Liver (tissue), 9 donors: Measurements from ENCODE around the gene NUDT11. TPM values are rescaled to one million over a fixed set of nuclear protein-coding genes. Genes with fewer than 3 reads are reported as not detected.
"Not testable (repeated sequence)": the region's sequence is repeated elsewhere in the genome, so short reads cannot be mapped to it uniquely, and the experiment has no call there.

Source experiments
- DNase-seq: peaks from one replicate; pipeline ENCODE4 v3.0.0-alpha.2; 2017; ENCODE audit warnings: low spot score
- H3K27ac ChIP-seq, 2 donors: one replicate each; pipeline ENCODE4 v1.7.0; 2013; ENCODE audit warnings: inconsistent platforms in 2 of 2, low read length in 2 of 2, control low read depth in 1 of 2, low read depth in 1 of 2, mild to moderate bottlenecking in 1 of 2
- H3K27me3 ChIP-seq, 4 donors: one replicate each; pipeline versions ENCODE4 v1.6.1 to v1.7.0; 2013; ENCODE audit warnings: low read length in 3 of 4, inconsistent platforms in 1 of 4, mild to moderate bottlenecking in 1 of 4, moderate library complexity in 1 of 4; ENCODE audit not compliant: control insufficient read depth in 4 of 4, insufficient read depth in 4 of 4
- H3K36me3 ChIP-seq, 4 donors: one replicate each; pipeline versions ENCODE4 v1.6.1 to v1.7.0; 2013; ENCODE audit warnings: low read length in 3 of 4, mild to moderate bottlenecking in 3 of 4, low read depth in 1 of 4, moderate library complexity in 1 of 4; ENCODE audit not compliant: control insufficient read depth in 4 of 4, insufficient read depth in 3 of 4
- H3K4me1 ChIP-seq, 4 donors: one replicate each; pipeline versions ENCODE4 v1.6.1 to v1.7.0; 2013; ENCODE audit warnings: low read length in 3 of 4, mild to moderate bottlenecking in 3 of 4, moderate library complexity in 1 of 4; ENCODE audit not compliant: control insufficient read depth in 4 of 4, insufficient read depth in 4 of 4
- H3K4me3 ChIP-seq, 3 donors: one replicate each; pipeline versions ENCODE4 v1.6.1 to v1.7.0; 2013; ENCODE audit warnings: low read length in 3 of 3, control low read depth in 1 of 3, low read depth in 1 of 3, mild to moderate bottlenecking in 1 of 3
- H3K9ac ChIP-seq, 2 donors: one replicate each; pipeline ENCODE4 v1.7.0; 2013; ENCODE audit warnings: low read length in 2 of 2, mild to moderate bottlenecking in 2 of 2, moderate library complexity in 2 of 2, control low read depth in 1 of 2, low read depth in 1 of 2
- H3K9me3 ChIP-seq, 4 donors: one replicate each; pipeline versions ENCODE4 v1.6.1 to v1.7.0; 2013; ENCODE audit warnings: low read length in 3 of 4; ENCODE audit not compliant: control insufficient read depth in 4 of 4
- ATF3 ChIP-seq: IDR thresholded peaks from 2 replicates; pipeline ENCODE4 v1.6.1; 2016; ENCODE audit warnings: antibody characterized with exemption
- CTCF ChIP-seq: fragments of 150-350 bp; IDR thresholded peaks from 2 replicates; pipeline ENCODE4 v1.5.1; 2017; ENCODE audit warnings: improper control_type of control experiment, low read depth, low read length; ENCODE audit not compliant: missing input control
- EGR1 ChIP-seq, 2 donors: IDR thresholded peaks; 2 replicates each; pipeline ENCODE4 v1.6.1; 2016 to 2018; ENCODE audit warnings: antibody characterized with exemption in 2 of 2, low read depth in 2 of 2
- FOXA1 ChIP-seq: IDR thresholded peaks from 2 replicates; pipeline ENCODE4 v1.6.1; 2016; ENCODE audit warnings: antibody characterized with exemption
- FOXA2 ChIP-seq: IDR thresholded peaks from 2 replicates; pipeline ENCODE4 v1.6.1; 2016; ENCODE audit warnings: antibody characterized with exemption
- GABPA ChIP-seq, 2 donors: IDR thresholded peaks in 1 of 2; conservative IDR thresholded peaks in 1 of 2; 2 replicates each; pipeline ENCODE4 v1.6.1; 2016; ENCODE audit warnings: antibody characterized with exemption in 2 of 2, mild to moderate bottlenecking in 1 of 2, moderate library complexity in 1 of 2
- HNF4A ChIP-seq, 2 donors: conservative IDR thresholded peaks; 2 replicates each; pipeline ENCODE4 v1.6.1; 2016; ENCODE audit warnings: antibody characterized with exemption in 2 of 2, mild to moderate bottlenecking in 2 of 2
- HNF4G ChIP-seq: IDR thresholded peaks from 2 replicates; pipeline ENCODE4 v1.6.1; 2016; ENCODE audit warnings: antibody characterized with exemption
- JUND ChIP-seq, 2 donors: IDR thresholded peaks; 2 replicates each; pipeline ENCODE4 v1.6.1; 2016; ENCODE audit warnings: antibody characterized with exemption in 2 of 2
- MAX ChIP-seq: IDR thresholded peaks from 2 replicates; pipeline ENCODE4 v1.6.1; 2016; ENCODE audit warnings: antibody characterized with exemption
- NR2F2 ChIP-seq: IDR thresholded peaks from 2 replicates; pipeline ENCODE4 v1.6.1; 2016; ENCODE audit warnings: antibody characterized with exemption
- RAD21 ChIP-seq, 2 donors: IDR thresholded peaks; 2 replicates each; pipeline ENCODE4 v1.6.1; 2016; ENCODE audit warnings: antibody characterized with exemption in 2 of 2, mild to moderate bottlenecking in 2 of 2
- REST ChIP-seq: IDR thresholded peaks from 2 replicates; pipeline ENCODE4 v1.6.1; 2016; ENCODE audit warnings: antibody characterized with exemption, mild to moderate bottlenecking
- RXRA ChIP-seq, 2 donors: IDR thresholded peaks; 2 replicates each; pipeline ENCODE4 v1.6.1; 2017 to 2018; ENCODE audit warnings: antibody characterized with exemption in 2 of 2, mild to moderate bottlenecking in 1 of 2
- SP1 ChIP-seq: IDR thresholded peaks from 2 replicates; pipeline ENCODE4 v1.6.1; 2018; ENCODE audit warnings: antibody characterized with exemption, mild to moderate bottlenecking
- TAF1 ChIP-seq: conservative IDR thresholded peaks from 2 replicates; pipeline ENCODE4 v1.6.1; 2016; ENCODE audit warnings: antibody characterized with exemption, mild to moderate bottlenecking
- YY1 ChIP-seq: IDR thresholded peaks from 2 replicates; pipeline ENCODE4 v1.6.1; 2016; ENCODE audit warnings: antibody characterized with exemption, mild to moderate bottlenecking
- ZBTB33 ChIP-seq: IDR thresholded peaks from 2 replicates; pipeline ENCODE4 v1.6.1; 2016; ENCODE audit warnings: antibody characterized with exemption
- WGBS: extraction: QIAGEN DNeasy Blood & Tissue Kit; methylation state at CpG from one replicate; pipeline ENCODE4 v1.1.7; 2013; 5-methylcytosine and 5-hydroxymethylcytosine counted together
- polyA plus RNA-seq, 2 donors: library from polyadenylated mRNA; stranded (reverse) in 1 of 2; unstranded in 1 of 2; fragments of 200-250 nt in 1 of 2; fragments of >200 nt in 1 of 2; fragmentation: Nextera tagmentation in 1 of 2; extraction: Ambion mirVana in 1 of 2; gene quantifications; one replicate each; pipeline versions ENCODE4 v1.2.1 to v1.2.3, GENCODE V29; 2013 to 2015
- total RNA-seq, 2 donors: library from RNA; depleted of rRNA; stranded (reverse); fragments of >200 nt; gene quantifications; one replicate each; pipeline ENCODE4 v1.2.3, GENCODE V29; 2014
- donor health status: healthy.
- donor health status: healthy.
- donor health status: healthy.
- donor health status: healthy.
- donor health status: healthy.

The NUDT11 gene
- total and polyA plus RNA-seq, 4 donors, result 0.02 to 0.56 (median 0.08) TPM; not detected in 1

GRCh38 chrX:51487960-51488267, 8.5 kb downstream of the NUDT11 start:
- TF ChIP-seq CTCF (no peak), FOXA2 (no peak), TAF1 (no peak), RAD21 (IDR thresholded peaks at IDR 0.05) (no peak), HNF4A (conservative IDR thresholded peaks at IDR 0.05) (no peak), MAX (no peak), REST (no peak), YY1 (no peak), FOXA1 (no peak), NR2F2 (no peak), SP1 (no peak), JUND (IDR thresholded peaks at IDR 0.05) (no peak), HNF4G (no peak), ZBTB33 (no peak), ATF3 (no peak), GABPA (IDR thresholded peaks at IDR 0.05 in 1 of 2, conservative IDR thresholded peaks at IDR 0.05 in 1 of 2) (no peak), RXRA (IDR thresholded peaks at IDR 0.05) (no peak)
- Histone ChIP-seq H3K27ac (no peak overlapping the region), H3K36me3 (no peaks in the 10 kb centered on the region), H3K4me1 (no peaks in the 10 kb centered on the region), H3K9ac (no peak overlapping the region), H3K9me3 (no peaks in the 10 kb centered on the region), H3K27me3 (no peaks in the 10 kb centered on the region), H3K4me3 (no peak overlapping the region)
- DNase-seq, result no peak
- WGBS, result 80% methylated on average over 2 of the region's 2 CpGs

- H3K9ac ChIP-seq, result no peak overlapping the region
- H3K27me3 ChIP-seq, result no peaks in the 10 kb centered on the region
- DNase-seq, result no peak
- no peak overlapping the region for H3K27ac ChIP-seq
- H3K9me3 ChIP-seq, result no peaks in the 10 kb centered on the region
- TF ChIP-seq RXRA (IDR thresholded peaks at IDR 0.05) (no peak), YY1 (no peak), TAF1 (no peak), FOXA2 (no peak), FOXA1 (no peak), HNF4A (conservative IDR thresholded peaks at IDR 0.05) (no peak), SP1 (no peak), GABPA (IDR thresholded peaks at IDR 0.05 in 1 of 2, conservative IDR thresholded peaks at IDR 0.05 in 1 of 2) (no peak), EGR1 (IDR thresholded peaks at IDR 0.05; ENCODE audit: low read depth in 2 of 2) (no peak), NR2F2 (no peak), JUND (IDR thresholded peaks at IDR 0.05) (no peak)
- WGBS, result 81% methylated on average over 6 of the region's 6 CpGs
- H3K36me3 ChIP-seq, result no peaks in the 10 kb centered on the region
- no peaks in the 10 kb centered on the region for H3K4me1 ChIP-seq
- H3K4me3 ChIP-seq, result no peak overlapping the region
Measured at GRCh38 chrX:51484616-51485015, 11.8 kb downstream of the NUDT11 start.

- not testable (repeated sequence) for H3K36me3 ChIP-seq, DNase-seq, H3K9ac ChIP-seq, H3K27ac ChIP-seq, H3K4me1 ChIP-seq, H3K4me3 ChIP-seq, H3K27me3 ChIP-seq, H3K9me3 ChIP-seq
- WGBS, result 85% methylated on average over 5 of the region's 5 CpGs
Measured at GRCh38 chrX:51482411-51482810, 14.0 kb downstream of the NUDT11 start.
